Ovary (tissue), 9 donors: Measurements from ENCODE around the gene CLEC18A. TPM values are rescaled to one million over a fixed set of nuclear protein-coding genes. Genes with fewer than 3 reads are reported as not detected.

ENCODE experiments used
- DNase-seq, 5 donors: peaks; one replicate each; pipeline ENCODE4 v3.0.0-alpha.2; 2019 to 2020
- H3K27ac ChIP-seq, 2 donors: fragments of 200-600 bp; one replicate each; pipeline versions ENCODE4 v1.5.1 to v1.8.0; 2019 to 2022
- H3K27me3 ChIP-seq: fragments of 200-600 bp; one replicate; pipeline ENCODE4 v1.8.0; 2022
- H3K36me3 ChIP-seq: fragments of 200-600 bp; sonication (generic); one replicate; pipeline ENCODE4 v1.5.1; 2019
- H3K4me1 ChIP-seq: one replicate; pipeline ENCODE4 v1.8.1; 2013; ENCODE audit warnings: mild to moderate bottlenecking, moderate library complexity; ENCODE audit not compliant: insufficient read depth
- H3K4me3 ChIP-seq: fragments of 200-600 bp; sonication (generic); one replicate; pipeline ENCODE4 v1.5.1; 2017
- H3K9me3 ChIP-seq, 2 donors: fragments of 200-600 bp in 1 of 2; sonication (generic) in 1 of 2; one replicate each; pipeline versions ENCODE4 v1.5.1 to v1.8.1; 2013 to 2019; ENCODE audit warnings: mild to moderate bottlenecking in 1 of 2, moderate library complexity in 1 of 2
- CTCF ChIP-seq, 3 donors: fragments of 450-650 bp in 2 of 3; fragments of 200-600 bp in 1 of 3; IDR thresholded peaks; one replicate each; pipeline versions ENCODE4 v1.5.1 to v1.8.0; 2016 to 2022; ENCODE audit warnings: antibody characterized with exemption in 3 of 3, mild to moderate bottlenecking in 1 of 3
- EP300 ChIP-seq: sonication (generic); formaldehyde crosslinking; IDR thresholded peaks from one replicate; pipeline ENCODE4 v1.6.1; 2017; ENCODE audit warnings: antibody characterized with exemption
- POLR2A ChIP-seq: fragments of 450-650 bp; IDR thresholded peaks from one replicate; pipeline ENCODE4 v1.6.1; 2017; ENCODE audit warnings: antibody characterized with exemption, mild to moderate bottlenecking, moderate library complexity
- WGBS, 3 donors: extraction: QIAGEN DNeasy Blood & Tissue Kit in 1 of 3; methylation state at CpG; one replicate each; pipeline versions ENCODE4 v1.1.5 to v1.1.7; 2013 to 2017; 5-methylcytosine and 5-hydroxymethylcytosine counted together
- intact Hi-C, 4 donors: fragments of 100-400 bp; cut with DNase I; formaldehyde crosslinking; loops; one replicate each; pipeline versions ENCODE4 v1.11.0 to v1.15.1; 2022 to 2023
- polyA plus RNA-seq, 2 donors: library from polyadenylated mRNA; stranded (reverse); fragments of 200-250 nt in 1 of 2; fragments of 350-450 nt in 1 of 2; fragmentation: Illumina TruSeq in 1 of 2; extraction: RNeasy Lipid Tissue Mini Kit (QIAGEN cat#74804) in 1 of 2; gene quantifications; one replicate each; pipeline ENCODE4 v1.2.3, GENCODE V29; 2013 to 2014
- total RNA-seq, 7 donors: library from RNA; depleted of rRNA in 2 of 7; stranded (reverse); fragments of >200 nt in 2 of 7; fragmentation: NEBNext Ultra II Directional in 3 of 7; extraction: Animal tissue kit (Norgen Biotek cat#: 25700) in 3 of 7; gene quantifications; one replicate each; pipeline versions ENCODE4 v1.1.0 to v1.2.4, GENCODE V29; 2016 to 2023
- donor health status: DM: no; HTN: no; CAD: no; lungs with moderate emphysema.
- donor health status: DM: no; HTN: no; CAD: no.
- donor health status: Bipolar disorder and iron deficiency.
- donor health status: DM: yes; HTN: yes; CAD: no.
- donor health status: DM: no; HTN: no; CAD: no.
- donor health status: DM: yes; HTN: yes; CAD: no.

The CLEC18A gene
- total and polyA plus RNA-seq, 9 donors = 0.12 to 1.5 (median 0.43) TPM; not detected in 1

- WGBS, 3 donors = 29 to 35% (median 31%) methylated on average over 8 of the region's 8 CpGs
- TF ChIP-seq POLR2A (no peak), EP300 (no peak), CTCF (IDR thresholded peaks at IDR 0.05) (no peak)
- DNase-seq = peak in 1 of 5 donors; percentile 59
- no peaks in the 10 kb centered on the region for H3K9me3 ChIP-seq
- intact Hi-C loops = loop anchor here in 3 of 4 donors (5.0 to 10.0 kb wide), 3 partner anchors 61 to 531 kb away; no protein-coding TSS in a partner anchor
- H3K4me3 ChIP-seq = peak overlapping the region; percentile 29
- H3K27me3 ChIP-seq = no peaks in the 10 kb centered on the region
- H3K4me1 ChIP-seq = peaks cover 13% of the 10 kb centered on the region
- no peaks in the 10 kb centered on the region for H3K36me3 ChIP-seq
- peak overlapping the region; percentile 87 to 90 for H3K27ac ChIP-seq
Measured at GRCh38 chr16:69925311-69925710, 25.8 kb upstream of the CLEC18A start.

GRCh38 chr16:69926241-69926640 is 24.9 kb upstream of the CLEC18A start:
- Histone ChIP-seq H3K27ac (peak overlapping the region in 1 of 2 donors; percentile 71), H3K36me3 (no peaks in the 10 kb centered on the region), H3K4me3 (peak overlapping the region; percentile 29), H3K4me1 (peaks cover 13% of the 10 kb centered on the region), H3K9me3 (no peaks in the 10 kb centered on the region), H3K27me3 (no peaks in the 10 kb centered on the region)
- DNase-seq = peak in 1 of 5 donors; percentile 21
- intact Hi-C loops = loop anchor here in 3 of 4 donors (5.0 to 10.0 kb wide), 3 partner anchors 61 to 531 kb away; no protein-coding TSS in a partner anchor
- TF ChIP-seq EP300 (no peak), POLR2A (no peak), CTCF (IDR thresholded peaks at IDR 0.05) (no peak)
- WGBS, 3 donors = 83 to 86% (median 86%) methylated on average over 8 of the region's 8 CpGs

DNA sequence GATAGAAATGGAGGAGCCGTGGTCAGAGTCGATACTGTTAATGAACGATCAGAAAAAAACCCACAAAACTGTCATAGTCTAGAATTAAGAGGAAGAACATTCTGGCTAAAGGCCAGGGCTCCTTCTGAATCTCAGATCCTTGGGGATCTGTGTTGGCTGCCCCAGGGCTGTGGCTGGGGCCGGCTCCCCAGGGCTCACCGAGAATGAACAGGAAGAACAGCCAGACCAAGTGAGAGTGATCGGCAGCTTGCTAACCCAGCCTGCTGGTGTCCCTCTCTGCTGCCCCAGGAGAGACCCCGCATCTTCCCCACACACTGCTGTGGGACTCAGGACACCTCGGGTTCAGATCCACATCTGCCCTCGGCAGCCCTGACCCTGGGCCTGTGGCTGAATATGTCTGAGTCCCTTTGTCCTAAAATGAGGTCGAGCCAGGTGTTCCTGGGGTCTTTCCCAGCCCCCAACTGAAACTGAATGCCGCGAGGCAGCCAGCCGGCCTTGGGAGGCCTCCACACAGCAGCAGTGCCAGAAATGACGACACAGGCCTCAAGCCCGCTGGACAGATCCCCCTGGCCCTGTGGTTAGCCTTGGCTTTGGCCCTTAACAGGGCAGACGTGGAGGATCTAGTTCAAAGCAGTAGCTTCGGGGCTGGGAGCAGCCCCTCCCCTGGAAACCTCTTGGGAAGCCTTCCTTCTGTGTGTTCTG is 23.9 kb upstream of the CLEC18A start:
- DNase-seq = peak; percentile 83 to 89 (median 86)
- peaks cover 13% of the 10 kb centered on the region for H3K4me1 ChIP-seq
- H3K9me3 ChIP-seq = no peaks in the 10 kb centered on the region
- TF ChIP-seq POLR2A (no peak), CTCF (IDR thresholded peaks at IDR 0.05) (no peak), EP300 (no peak)
- peak overlapping the region; percentile 9 for H3K4me3 ChIP-seq
- H3K27me3 ChIP-seq = no peaks in the 10 kb centered on the region
- peak overlapping the region; percentile 24 to 71 for H3K27ac ChIP-seq
- intact Hi-C loops = loop anchor here in 3 of 4 donors (5.0 to 10.0 kb wide), 3 partner anchors 62 to 532 kb away; no protein-coding TSS in a partner anchor
- 23 to 30% (median 29%) methylated on average over 17 of the region's 17 CpGs for WGBS, 3 donors
- no peaks in the 10 kb centered on the region for H3K36me3 ChIP-seq

- intact Hi-C loops = loop anchor here in 3 of 4 donors (5.0 to 10.0 kb wide), 3 partner anchors 64 to 534 kb away; no protein-coding TSS in a partner anchor
- Histone ChIP-seq H3K9me3 (no peaks in the 10 kb centered on the region), H3K4me3 (no peak overlapping the region), H3K27ac (no peak overlapping the region), H3K36me3 (no peaks in the 10 kb centered on the region), H3K4me1 (peaks cover 13% of the 10 kb centered on the region), H3K27me3 (no peaks in the 10 kb centered on the region)
- WGBS, 3 donors = 89 to 96% (median 94%) methylated on average over 10 of the region's 10 CpGs
- DNase-seq = peak in 1 of 5 donors; percentile 36
- TF ChIP-seq CTCF (IDR thresholded peaks at IDR 0.05) (no peak), EP300 (no peak), POLR2A (no peak)
Measured at GRCh38 chr16:69928856-69929400, 22.2 kb upstream of the CLEC18A start.
